Cardiac fibroblast (primary cell): ENCODE measurements around the gene PLEKHA5.
"Not testable (repeated sequence)": the region's sequence is repeated elsewhere in the genome, so short reads cannot be mapped to it uniquely, and the experiment has no call there.

Source experiments
- DNase-seq, 2 donors: peaks; one replicate each; pipeline versions ENCODE4 v3.0.0 to v3.0.0-alpha.2; 2010; ENCODE audit warnings: low read depth in 2 of 2
- H3K4me3 ChIP-seq, 2 donors: replicated peaks in 1 of 2; 1 replicate in 1 of 2; 2 replicates in 1 of 2; pipeline ENCODE4 v1.5.1; 2011; ENCODE audit warnings: low read depth in 2 of 2, low read length in 2 of 2, mild to moderate bottlenecking in 2 of 2, moderate library complexity in 1 of 2
- CTCF ChIP-seq: IDR thresholded peaks from one replicate; pipeline ENCODE4 v1.5.1; 2011; ENCODE audit warnings: low read depth, mild to moderate bottlenecking, low read length, inconsistent platforms

PLEKHA5 gene

GRCh38 chr12:19332196-19332595 lies 202.7 kb downstream of the PLEKHA5 start:
- TF ChIP-seq CTCF, result no peak
- no peak for DNase-seq
- no peak overlapping the region for H3K4me3 ChIP-seq

DNA sequence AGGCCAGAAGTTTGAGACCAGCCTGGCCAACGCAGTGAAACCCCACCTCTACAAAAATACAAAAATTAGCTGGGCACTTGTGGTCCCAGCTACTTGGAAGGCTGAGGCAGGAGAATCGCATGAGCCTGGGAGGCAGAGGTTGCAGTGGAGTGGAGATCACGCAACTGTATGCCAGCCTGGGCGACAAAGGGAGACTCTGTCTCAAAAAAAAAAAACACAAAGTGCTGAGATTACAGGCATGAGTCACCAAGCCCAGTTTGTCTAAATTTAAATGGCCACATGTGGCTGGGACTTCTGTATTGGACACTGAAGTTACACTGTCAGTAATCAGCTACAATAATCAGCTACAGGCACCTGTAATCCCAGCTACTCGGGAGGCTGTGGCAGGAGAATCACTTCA lies 208.9 kb downstream of the PLEKHA5 start:
- H3K4me3 ChIP-seq, result no peak overlapping the region
- TF ChIP-seq CTCF, result no peak
- DNase-seq, result peak in 1 of 2 donors; percentile 9

- not testable (repeated sequence) for DNase-seq
These were observed 221.3 kb downstream of the PLEKHA5 start for GRCh38 chr12:19350850-19351249.

DNA sequence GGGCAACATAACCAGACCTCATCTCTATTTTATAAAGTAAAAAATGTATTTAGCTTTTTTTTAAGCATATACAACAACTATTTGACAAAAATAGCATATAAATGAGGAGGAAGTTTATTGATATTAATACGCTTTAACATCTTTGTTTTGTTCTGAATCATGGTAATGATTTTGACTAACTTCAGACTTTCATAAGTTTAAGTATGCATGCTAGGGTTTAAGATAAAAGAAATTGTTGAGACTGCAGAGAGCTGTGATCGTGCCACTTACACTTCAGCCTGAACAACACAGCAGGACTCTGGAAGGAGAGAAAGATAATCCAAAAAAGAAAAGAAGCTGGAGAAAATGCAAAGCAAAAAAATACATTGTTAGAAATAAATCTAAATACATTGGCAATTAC lies 221.8 kb downstream of the PLEKHA5 start:
- no peak for DNase-seq
- no peak overlapping the region for H3K4me3 ChIP-seq
- no peak for TF ChIP-seq CTCF

More at GRCh38 chr12:19350850-19351249, 221.3 kb downstream of the PLEKHA5 start:
- H3K4me3 ChIP-seq, result not testable (repeated sequence)

DNA sequence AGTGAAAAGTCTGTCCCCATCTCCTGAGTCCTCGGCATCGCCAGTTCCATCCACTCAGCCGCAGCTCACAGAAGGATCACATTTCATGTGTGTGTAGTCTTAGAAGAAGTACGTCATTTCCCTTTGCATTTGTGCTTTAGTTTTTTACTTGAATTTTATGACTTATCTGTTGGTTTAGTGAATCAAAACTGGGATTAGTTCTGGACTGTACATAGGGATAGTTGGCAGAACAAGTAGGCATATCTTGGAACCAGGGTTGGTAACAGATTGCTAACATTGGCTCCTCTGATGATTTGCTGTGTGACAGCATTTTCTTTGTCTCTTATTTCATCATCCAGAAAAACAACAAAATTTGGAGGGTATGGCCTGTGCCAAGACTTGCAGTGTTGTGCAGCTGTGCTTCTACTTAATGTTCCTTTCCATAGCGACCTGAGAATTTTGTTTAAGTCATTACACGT lies 240.2 kb downstream of the PLEKHA5 start:
- TF ChIP-seq CTCF, result no peak
- no peak overlapping the region for H3K4me3 ChIP-seq
- peak; percentile 17 to 38 for DNase-seq

DNA sequence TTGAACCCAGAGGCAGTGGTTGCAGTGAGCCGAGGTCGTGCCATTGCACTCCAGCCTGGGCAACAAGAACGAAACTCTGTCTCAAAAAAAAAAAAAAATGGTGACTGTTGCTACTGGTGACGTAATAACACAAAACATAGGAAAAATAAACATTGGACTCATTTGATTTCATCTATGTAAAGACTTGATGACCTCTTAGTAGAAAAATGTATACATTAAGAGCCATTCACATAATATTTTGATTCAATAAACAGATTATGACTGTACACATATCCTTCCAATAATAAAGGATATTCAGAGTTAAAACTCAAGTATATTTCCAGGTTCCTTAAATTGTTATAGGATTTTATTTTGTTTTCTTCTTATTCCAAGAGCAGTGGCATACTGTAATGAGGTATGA lies 244.1 kb downstream of the PLEKHA5 start:
- peak in 1 of 2 donors; percentile 10 for DNase-seq
- H3K4me3 ChIP-seq, result no peak overlapping the region
- no peak for TF ChIP-seq CTCF

- no peak overlapping the region for H3K4me3 ChIP-seq
- no peak for TF ChIP-seq CTCF
- DNase-seq, result no peak
These were observed 246.4 kb downstream of the PLEKHA5 start for GRCh38 chr12:19375888-19376287.

DNA sequence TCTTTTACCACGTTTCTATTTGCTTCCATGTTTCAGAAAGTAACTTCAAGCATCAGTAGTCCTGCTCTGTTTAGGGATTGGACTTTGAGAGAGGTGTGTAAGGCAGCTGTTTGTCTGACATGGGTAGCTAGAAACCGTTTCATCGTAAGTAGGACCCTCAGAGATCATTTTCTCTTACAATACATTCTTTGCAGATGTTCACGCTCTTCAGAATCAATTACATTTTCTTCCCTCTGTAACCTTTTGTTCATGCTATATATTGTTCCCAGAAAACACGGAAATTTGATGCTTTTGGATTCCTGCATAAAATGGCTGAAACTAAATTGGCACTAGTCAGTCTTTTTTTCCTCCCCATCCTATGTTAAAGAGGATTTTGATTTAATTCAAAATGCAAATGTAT lies 247.2 kb downstream of the PLEKHA5 start:
- TF ChIP-seq CTCF, result no peak
- no peak for DNase-seq
- no peak overlapping the region for H3K4me3 ChIP-seq
